Activated B cell treated with CpG ODN at 0.5 μM for 24 hours (primary cell): Measurements from ENCODE around the gene CCL4. TPM values are rescaled to one million over a fixed set of nuclear protein-coding genes. Genes with fewer than 3 reads are reported as not detected.

Experiments
- ATAC-seq: fragments of 200-7000 bp; cut with Tn5 transposase; one replicate; pipeline ENCODE4 v1.10.0; 2021; ENCODE audit warnings: low read depth, mild to moderate bottlenecking, moderate library complexity
- CTCF ChIA-PET: fragments of 350-600 bp; sonication (Branson Sonifier 250); formaldehyde crosslinking; loops from one replicate; lab custom pipeline; 2021; ENCODE audit warnings: antibody characterized with exemption; lab: Charles Lee
- POLR2A ChIA-PET: fragments of 350-600 bp; sonication (Branson Sonifier 250); formaldehyde crosslinking; loops from one replicate; lab custom pipeline; 2021; ENCODE audit warnings: antibody characterized with exemption; lab: Charles Lee
- DNase-seq: peaks from one replicate; pipeline ENCODE4 v3.0.0; 2022
- H3K27ac Mint-ChIP-seq: one replicate; pipeline ENCODE4 v1.8.0; 2020; ENCODE audit warnings: mixed read lengths
- H3K27me3 Mint-ChIP-seq: one replicate; pipeline ENCODE4 v1.8.0; 2021; ENCODE audit warnings: mixed read lengths
- H3K36me3 Mint-ChIP-seq: one replicate; pipeline ENCODE4 v1.8.0; 2021; ENCODE audit warnings: low read depth, mixed read lengths
- H3K4me1 Mint-ChIP-seq: one replicate; pipeline ENCODE4 v1.8.0; 2021; ENCODE audit warnings: mixed read lengths
- H3K4me3 Mint-ChIP-seq: one replicate; pipeline ENCODE4 v1.8.0; 2020; ENCODE audit warnings: mild to moderate bottlenecking, mixed read lengths
- H3K9me3 Mint-ChIP-seq: one replicate; pipeline ENCODE4 v1.8.0; 2020; ENCODE audit warnings: mixed read lengths
- intact Hi-C: fragments of 100-400 bp; cut with micrococcal nuclease; formaldehyde crosslinking; loops from one replicate; pipeline ENCODE4 v1.15.1; 2024
- total RNA-seq: library from RNA; stranded (reverse); gene quantifications from 2 replicates; pipeline ENCODE4 v1.2.3, GENCODE V29; 2022
- TF ChIP-seq, protein P1 (sequence below): fragments of 200-600 bp; IDR thresholded peaks from one replicate; pipeline ENCODE4 v1.8.0; 2022; ENCODE audit warnings: antibody characterized with exemption, mild to moderate bottlenecking

CCL4 gene
- total RNA-seq, 1 donor from 2014 or later = 68.8 TPM

DNA sequence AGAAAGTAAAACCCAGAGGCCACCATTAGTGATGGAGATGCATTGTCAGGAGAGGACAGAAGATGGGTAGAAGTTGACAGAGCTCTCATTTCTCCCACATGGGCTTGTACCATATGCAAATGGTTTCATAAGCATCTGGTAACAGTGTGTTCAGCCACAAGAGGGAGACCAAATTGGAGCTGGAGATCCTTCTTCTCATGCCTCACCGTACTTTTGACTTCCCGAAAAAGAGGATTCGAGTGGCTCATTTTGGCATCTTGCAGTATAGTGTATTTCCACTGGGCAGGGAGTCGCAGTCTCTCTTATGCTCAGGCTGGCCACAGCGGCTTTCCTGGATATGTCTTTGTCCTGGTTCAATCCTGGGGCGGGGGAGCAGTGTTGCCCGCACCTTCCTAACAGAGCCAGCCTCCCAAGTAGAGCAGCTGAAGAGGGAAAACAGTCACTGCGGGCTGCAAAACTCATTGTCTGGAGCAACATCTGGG is 49.1 kb downstream of the CCL4 start:
- Mint-ChIP-seq H3K27me3 (peaks cover 5% of the 10 kb centered on the region), H3K9me3 (no peaks in the 10 kb centered on the region), H3K27ac (no peak overlapping the region), H3K36me3 (no peaks in the 10 kb centered on the region), H3K4me1 (peaks cover 39% of the 10 kb centered on the region), H3K4me3 (no peak overlapping the region)
- ATAC-seq (no peak), DNase-seq (no peak)
- ChIA-PET CTCF (interaction anchor here (11.8 kb wide), 1 partner anchor 178 kb away, joined by 481 read pairs; the partner anchor contains the start of gene CCL16), POLR2A (no interaction called here)
- intact Hi-C loops = no loop called here
- TF ChIP-seq, protein P1, sequence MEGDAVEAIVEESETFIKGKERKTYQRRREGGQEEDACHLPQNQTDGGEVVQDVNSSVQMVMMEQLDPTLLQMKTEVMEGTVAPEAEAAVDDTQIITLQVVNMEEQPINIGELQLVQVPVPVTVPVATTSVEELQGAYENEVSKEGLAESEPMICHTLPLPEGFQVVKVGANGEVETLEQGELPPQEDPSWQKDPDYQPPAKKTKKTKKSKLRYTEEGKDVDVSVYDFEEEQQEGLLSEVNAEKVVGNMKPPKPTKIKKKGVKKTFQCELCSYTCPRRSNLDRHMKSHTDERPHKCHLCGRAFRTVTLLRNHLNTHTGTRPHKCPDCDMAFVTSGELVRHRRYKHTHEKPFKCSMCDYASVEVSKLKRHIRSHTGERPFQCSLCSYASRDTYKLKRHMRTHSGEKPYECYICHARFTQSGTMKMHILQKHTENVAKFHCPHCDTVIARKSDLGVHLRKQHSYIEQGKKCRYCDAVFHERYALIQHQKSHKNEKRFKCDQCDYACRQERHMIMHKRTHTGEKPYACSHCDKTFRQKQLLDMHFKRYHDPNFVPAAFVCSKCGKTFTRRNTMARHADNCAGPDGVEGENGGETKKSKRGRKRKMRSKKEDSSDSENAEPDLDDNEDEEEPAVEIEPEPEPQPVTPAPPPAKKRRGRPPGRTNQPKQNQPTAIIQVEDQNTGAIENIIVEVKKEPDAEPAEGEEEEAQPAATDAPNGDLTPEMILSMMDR = no peak

DNA sequence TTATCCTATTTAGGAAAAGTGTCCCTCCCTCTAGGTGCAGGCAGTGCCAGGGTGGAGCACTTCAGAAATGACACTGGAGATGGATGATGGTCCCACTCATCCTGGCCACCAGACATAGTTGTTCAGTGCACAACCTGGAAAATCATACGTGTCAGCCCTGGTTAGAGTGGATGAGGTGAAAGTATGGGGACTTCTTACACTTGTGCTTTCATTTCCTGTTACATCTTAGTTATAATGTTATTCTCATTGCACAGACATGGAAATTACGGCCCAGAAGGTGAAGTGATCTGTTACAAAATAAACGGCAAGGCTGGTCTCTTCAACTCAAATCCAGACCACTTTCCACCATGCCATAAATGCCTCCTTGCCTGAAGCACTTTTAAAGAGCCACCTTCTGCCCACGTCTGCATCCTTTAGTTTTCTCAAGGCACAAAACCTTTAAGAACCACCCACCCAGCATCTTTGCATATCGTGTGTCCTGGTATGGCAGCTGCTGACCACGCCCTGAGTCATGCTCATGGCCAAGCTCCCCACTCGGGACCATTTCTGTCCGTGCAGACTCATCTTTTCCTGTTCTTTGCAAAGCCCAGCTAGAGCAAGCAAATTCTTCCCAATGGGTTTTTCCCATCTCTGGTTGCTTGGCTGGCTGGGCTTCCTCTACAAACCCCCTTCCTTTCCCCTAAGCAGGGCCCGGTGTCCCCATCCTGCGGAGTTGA is 50.4 kb downstream of the CCL4 start:
- Mint-ChIP-seq H3K27me3 (peaks cover 6% of the 10 kb centered on the region), H3K36me3 (no peaks in the 10 kb centered on the region), H3K4me1 (peaks cover 33% of the 10 kb centered on the region), H3K9me3 (no peaks in the 10 kb centered on the region), H3K4me3 (peak overlapping the region; percentile 61), H3K27ac (peak overlapping the region; percentile 80)
- intact Hi-C loops = no loop called here
- POLR2A ChIA-PET = interaction anchor here (0.7 to 1.0 kb wide), 2 partner anchors 21 to 64 kb away, joined by 3 to 7 read pairs; partner anchors contain the start of gene CCL3
- DNase-seq (no peak), ATAC-seq (peak; percentile 80)
- TF ChIP-seq, protein P1 = no peak
- CTCF ChIA-PET = no interaction called here

Other genes starting within 250 kb of the CCL4 start
- not detected in 2 replicates for gene HEATR9, start 234.9 kb upstream of the CCL4 start, total RNA-seq
- gene CCL5, start 223.5 kb upstream of the CCL4 start, total RNA-seq = 3.3 and 3.4 TPM in 2 replicates
- not detected in 2 replicates for gene RDM1, start 173.1 kb upstream of the CCL4 start, total RNA-seq
- not detected in 2 replicates for gene LYZL6, start 160.1 kb upstream of the CCL4 start, total RNA-seq
- gene CCL16, start 122.3 kb upstream of the CCL4 start, total RNA-seq = not detected in 2 replicates
- not detected in 2 replicates for gene CCL14, start 117.1 kb upstream of the CCL4 start, total RNA-seq
- gene CCL15, start 102.3 kb upstream of the CCL4 start, total RNA-seq = not detected in 2 replicates
- gene CCL23, start 85.9 kb upstream of the CCL4 start, total RNA-seq = not detected in 2 replicates
- not detected in 2 replicates for gene CCL18, start 39.6 kb upstream of the CCL4 start, total RNA-seq
- 74.4 and 74.5 TPM in 2 replicates for gene CCL3, start 13.7 kb upstream of the CCL4 start, total RNA-seq
- 8.3 and 12.8 TPM in 2 replicates for gene TBC1D3B, start 72.8 kb downstream of the CCL4 start, total RNA-seq
- gene CCL3L1, start 92.9 kb downstream of the CCL4 start, total RNA-seq = 7.3 and 9.5 TPM in 2 replicates
- gene CCL4L2, start 107.2 kb downstream of the CCL4 start, total RNA-seq = 16.3 and 18.7 TPM in 2 replicates
- 1.5 and 4.4 TPM in 2 replicates for gene TBC1D3I, start 160.7 kb downstream of the CCL4 start, total RNA-seq
- gene TBC1D3G, start 220.1 kb downstream of the CCL4 start, total RNA-seq = not detected in 2 replicates